CD4-positive, alpha-beta T cell treated with Interleukin-6 at 100 ng/mL for 8 hours (primary cell): Measurements from ENCODE around the gene SPATA7.
"Not testable (repeated sequence)": the region's sequence is repeated elsewhere in the genome, so short reads cannot be mapped to it uniquely, and the experiment has no call there.

Source experiments
- DNase-seq: peaks from one replicate; pipeline ENCODE4 v3.0.0-alpha.2; 2020; ENCODE audit warnings: mixed read lengths, low spot score

SPATA7 gene, protein sequence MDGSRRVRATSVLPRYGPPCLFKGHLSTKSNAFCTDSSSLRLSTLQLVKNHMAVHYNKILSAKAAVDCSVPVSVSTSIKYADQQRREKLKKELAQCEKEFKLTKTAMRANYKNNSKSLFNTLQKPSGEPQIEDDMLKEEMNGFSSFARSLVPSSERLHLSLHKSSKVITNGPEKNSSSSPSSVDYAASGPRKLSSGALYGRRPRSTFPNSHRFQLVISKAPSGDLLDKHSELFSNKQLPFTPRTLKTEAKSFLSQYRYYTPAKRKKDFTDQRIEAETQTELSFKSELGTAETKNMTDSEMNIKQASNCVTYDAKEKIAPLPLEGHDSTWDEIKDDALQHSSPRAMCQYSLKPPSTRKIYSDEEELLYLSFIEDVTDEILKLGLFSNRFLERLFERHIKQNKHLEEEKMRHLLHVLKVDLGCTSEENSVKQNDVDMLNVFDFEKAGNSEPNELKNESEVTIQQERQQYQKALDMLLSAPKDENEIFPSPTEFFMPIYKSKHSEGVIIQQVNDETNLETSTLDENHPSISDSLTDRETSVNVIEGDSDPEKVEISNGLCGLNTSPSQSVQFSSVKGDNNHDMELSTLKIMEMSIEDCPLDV

DNA sequence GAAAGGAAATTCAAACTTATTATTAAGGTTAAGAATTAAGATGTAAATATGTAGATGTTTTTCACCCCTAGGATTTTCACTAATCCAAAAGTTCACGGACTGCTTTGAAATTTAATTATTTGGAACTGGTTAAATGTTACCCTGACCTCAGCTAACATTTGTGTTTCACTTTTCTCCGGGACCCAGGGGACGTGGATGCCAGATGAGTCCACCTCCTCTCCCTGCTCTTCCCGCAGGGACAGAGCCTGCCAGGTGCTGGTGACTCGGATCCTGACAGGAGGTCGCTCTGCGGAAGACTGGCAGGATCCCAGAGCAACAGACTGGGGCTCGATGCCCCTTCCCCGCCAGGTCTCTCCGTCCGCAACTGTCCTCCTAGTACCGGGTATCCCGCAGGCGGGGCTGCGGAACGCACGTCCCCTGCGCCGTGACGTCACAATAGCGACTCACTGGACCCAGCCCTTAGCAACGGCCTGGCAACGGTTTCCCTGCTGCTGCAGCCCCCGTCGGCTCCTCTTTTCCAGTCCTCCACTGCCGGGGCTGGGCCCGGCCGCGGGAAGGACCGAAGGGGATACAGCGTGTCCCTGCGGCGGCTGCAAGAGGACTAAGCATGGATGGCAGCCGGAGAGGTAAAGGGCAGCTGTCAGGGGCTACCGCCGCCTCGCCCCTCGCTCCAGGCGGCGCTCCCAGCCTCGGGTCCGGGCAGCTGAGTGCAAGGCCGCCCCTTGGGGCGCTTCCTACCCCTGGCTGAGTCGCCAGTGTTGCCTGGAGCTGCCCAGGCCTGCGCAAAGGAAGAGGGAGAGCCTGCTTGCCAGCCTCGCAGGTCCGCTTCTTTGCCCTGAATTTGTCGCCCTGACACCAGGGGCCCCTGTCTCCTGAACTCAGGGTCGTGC is at the start of gene SPATA7:
TSS of gene SPATA7 (plus strand) at position 446 of the 890 bp plus-strand sequence. CDS start at position 608, 162 bp downstream.
- peak; percentile 78 for DNase-seq

DNA sequence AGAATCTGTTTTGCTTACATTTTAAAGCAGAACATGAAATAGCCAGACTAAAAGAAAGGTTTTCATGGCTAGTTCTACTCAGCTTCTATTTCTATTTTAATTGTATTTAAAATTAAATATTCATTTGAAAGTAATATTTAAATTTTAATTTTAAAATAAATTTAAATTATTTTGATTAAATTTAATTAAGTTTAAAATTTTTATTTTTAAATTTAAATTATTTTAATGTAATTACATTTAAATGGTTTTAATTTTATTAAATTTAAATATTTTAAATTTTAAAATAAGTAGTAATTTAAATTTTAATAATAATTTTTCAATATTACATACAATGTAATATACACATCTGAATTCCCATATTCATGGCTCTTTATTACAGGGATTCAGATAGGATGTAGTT is 45.1 kb upstream of the SPATA7 start:
- DNase-seq = no peak

DNA sequence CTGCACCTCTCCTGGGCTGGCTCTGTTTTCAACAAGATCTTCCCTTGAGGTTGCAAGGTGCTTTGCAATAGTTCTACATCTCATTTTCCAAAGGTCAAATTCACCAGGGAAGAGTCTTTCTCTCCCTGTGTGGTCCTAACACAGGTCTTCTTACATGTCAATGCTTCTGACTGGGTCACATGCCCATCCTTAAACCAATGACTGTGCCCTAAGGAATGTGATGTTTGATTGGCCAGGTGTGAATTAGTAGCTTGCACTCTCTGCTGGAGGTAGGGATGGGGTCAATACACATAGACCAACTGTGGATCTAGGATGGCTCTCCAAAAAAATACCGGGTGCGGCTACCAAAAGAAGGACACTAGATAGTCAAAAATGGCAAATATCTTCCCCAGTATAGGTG is 42.5 kb upstream of the SPATA7 start:
- no peak for DNase-seq

DNA sequence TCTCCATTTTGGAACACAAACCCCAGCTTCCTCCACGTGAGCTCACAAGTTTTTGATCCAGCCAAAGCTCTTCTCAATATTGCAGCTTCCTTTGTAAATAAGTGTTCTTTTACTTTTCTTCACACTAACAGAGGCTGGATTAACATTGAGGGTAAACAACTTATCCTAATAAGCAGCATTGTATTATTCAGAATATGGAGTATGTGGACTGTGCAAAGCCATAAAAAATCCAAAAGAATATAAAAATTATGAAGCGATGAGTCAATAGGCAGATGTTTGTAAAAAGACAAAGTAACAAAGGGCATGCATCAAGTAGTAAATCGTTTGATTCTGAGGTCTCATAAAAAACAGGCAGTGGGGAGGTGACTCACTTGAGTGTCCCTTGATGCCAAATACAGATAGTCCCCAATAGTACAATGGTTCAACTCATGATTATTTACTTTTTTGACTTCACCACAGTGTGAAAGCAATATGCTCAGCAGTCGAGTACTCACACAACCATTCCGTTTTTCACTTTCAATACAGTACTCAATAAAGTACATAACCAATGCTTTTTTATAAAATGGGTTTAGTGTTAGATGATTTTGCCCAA is 39.3 kb upstream of the SPATA7 start:
- no peak for DNase-seq

DNA sequence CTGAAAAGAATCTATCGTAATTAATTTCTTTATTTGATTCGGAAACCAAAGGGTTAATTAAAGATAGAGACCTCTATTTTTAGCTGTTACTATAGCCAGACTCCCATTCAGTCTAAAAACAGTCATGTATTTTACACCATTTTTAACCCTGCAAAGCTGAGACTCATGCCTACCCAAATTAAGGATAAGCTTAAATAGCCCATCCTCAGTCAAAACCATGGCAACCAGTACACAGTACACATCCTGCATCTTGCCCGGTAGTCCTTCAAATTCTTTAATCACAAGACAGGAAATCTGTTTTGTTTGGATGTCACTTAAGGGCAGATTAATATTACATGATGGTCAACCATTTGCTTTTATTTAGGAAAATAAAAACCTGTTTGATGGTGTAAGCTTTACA is 36.9 kb upstream of the SPATA7 start:
- DNase-seq = no peak

DNA sequence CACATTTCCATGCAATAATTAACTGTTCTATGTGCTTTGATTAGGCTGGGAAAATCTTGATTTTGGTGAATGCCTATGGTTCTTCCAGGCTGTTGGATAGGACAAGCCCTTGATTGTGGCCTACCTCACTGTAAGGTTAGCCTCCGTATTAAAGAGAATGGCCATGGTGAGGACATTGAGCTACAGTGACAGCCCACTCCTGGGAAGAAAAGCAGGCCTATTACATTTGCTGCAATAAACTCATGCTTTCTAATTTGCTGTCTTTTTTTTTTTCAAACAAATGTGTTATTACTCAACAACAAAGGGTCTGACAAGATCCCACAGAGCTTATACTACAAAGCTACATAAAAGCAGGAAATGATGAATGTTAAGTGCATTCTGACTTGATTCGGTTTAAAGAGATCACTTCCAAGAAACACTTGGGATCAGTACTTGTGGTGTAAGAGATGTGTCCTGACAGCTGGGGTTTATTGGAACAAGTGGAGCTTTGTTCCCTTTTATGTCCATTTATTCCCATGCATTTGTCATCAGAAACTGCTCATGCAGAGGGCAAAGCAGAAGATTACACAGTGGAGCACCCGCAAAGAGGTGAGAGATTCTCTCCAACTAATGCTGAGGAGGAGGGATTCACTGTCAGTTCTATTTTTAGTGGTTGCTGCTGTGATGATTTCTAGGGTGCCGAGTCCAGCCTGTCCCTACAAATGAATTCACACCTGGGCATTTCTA is 33.3 kb upstream of the SPATA7 start:
- DNase-seq = no peak

DNA sequence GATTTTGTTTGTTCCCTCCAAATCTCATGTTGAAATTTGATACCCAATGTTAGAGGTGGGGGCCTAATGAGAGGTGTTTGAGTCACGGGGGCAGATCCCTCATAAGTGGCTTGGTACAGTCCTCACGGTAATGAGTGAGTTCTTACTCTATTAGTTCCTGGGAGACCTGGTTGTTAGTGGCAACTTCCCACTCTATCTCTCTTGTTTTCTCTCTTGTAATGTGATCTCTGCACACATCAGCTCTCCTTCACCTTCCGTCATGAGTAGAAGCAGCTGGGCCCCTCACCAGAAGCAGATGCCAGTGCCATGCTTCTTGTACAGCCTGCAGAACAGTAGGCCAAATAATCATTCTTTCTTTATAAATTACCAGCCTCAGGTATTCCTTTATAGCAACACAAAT is 32.8 kb upstream of the SPATA7 start:
- no peak for DNase-seq

DNA sequence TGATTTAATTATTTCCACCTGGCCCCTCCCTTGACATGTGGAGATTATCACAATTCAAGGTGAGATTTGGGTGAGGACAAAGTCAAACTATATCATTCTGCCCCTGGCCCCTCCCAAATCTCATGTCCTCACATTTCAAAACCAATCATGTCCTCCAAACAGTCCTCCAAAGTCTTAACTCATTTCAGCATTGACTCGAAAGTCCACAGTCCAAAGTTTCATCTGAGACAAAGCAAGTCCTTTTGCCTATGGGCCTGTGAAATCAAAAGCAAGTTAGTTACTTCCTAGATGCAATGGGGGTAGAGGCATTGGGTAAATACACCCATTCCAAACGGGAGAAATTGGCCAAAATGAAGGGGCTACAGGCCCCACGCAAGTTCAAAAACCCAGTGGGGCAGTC is 31.1 kb upstream of the SPATA7 start:
- DNase-seq = no peak

DNA sequence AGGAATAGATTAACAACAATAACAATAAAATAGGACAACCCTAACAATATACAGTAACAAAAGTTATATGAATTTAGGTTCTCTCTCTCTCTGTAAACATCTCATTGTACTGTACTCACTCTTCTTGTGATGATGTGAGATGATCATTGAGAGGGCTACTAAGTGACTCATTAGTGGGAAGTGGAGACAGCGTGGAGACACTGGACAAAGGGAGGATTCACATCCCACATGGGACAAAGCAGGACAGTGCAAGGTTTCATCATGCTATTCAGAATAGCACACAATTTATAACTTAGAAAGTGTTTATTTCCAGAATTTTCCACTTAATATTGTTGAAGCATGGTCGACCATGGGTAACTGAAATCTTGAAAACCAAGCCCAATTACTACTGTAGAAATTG is 26.0 kb upstream of the SPATA7 start:
- DNase-seq = no peak

DNA sequence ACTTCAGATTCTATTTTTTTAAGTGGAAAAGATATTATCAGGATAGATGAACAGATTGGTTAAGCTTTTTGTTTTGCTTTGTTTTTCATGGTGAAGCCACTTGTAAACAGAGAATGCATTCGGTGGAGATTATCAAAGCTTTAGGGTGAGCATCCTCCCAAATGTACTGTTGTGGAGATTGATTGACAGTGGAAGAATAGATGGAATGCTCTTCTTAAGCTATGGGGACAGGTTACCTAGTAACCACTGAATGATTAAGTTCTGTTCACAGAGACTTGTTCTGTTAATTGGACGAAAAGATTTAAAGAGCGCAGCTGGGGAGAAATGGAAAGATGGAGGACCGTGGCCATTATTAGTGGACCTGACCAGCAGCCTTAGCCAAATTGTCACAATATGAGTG is 21.8 kb upstream of the SPATA7 start:
- DNase-seq = no peak

DNA sequence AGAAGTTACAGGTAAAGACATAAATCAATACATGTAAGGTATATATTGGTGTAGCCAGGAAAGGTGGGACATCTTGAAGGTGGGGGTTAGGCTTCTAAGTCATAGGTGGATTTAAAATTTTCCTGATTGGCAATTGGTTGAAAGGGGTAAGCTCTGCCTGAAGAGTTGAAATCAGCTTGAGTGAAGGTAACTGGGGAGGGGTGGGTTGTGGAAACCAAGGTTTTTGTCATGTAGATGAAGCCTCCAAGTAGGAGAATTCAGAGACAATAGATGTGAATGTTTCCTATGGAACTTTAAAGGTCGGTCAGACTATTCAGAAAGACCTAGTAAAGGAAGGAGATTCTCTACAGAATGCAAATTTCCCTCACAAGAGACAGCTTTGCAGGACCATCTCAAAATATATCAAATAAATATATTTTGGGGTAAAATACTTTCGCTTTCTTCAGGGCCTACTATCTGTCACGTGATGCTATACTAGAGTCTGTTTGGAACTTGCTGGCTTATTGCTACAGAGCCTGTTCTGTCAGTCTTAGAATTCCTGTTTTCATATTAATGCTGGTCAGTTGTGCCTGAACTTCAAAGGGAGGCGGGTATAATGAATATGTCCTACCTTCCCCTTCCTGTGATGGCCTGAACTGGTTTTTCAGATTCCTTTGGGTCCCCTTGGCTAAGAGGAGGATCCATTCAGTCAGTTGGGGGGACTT is 20.6 kb upstream of the SPATA7 start:
- DNase-seq = no peak

DNA sequence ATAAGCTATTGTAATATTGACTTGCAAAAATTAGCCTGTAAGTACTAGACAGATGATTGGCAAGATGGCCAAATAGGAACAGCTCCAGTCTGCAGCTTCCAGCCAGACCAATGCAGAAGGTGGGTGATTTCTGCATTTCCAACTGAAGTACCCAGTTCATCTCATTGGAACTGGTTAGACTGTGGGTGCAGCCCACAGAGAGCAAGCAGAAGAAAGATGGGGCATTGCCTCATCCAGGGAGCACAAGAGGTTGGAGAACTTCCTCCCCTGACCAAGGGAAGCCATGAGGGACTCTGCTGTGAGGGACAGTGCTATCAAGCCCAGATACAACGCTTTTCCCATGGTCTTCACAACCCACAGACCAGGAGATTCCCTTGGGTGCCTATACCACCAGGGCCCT is 16.0 kb upstream of the SPATA7 start:
- DNase-seq = no peak

DNA sequence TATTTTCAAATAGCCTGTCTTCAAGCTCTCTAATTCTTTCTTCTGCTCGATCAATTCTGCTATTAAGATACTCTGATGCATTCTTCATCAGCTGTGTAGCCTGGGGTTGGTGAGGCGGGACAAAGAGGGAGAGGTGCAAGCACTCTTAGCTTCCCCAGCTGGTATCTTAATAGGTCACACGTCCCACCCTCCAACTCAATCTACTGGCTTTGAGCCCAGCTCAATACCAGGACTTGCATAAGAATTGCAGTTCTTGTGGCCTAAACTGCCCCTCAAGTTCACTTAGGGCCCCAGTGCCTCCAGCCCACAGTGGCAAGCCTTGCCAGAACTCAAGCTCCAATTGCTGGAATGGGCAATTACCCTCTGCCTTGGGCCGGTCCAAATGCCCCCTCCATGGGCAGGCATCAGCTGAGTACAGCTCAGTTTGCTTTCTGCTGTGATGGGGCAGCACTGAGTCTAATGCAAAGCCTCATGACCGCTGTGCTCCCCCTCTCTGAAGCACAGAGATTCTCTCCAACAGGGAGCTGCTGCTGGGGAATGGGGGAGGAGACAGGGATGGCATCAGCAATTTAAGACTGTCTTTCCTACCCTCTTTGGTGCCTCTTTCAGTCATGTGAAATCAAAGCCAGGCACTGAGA is 5.6 kb upstream of the SPATA7 start:
- DNase-seq = no peak

DNA sequence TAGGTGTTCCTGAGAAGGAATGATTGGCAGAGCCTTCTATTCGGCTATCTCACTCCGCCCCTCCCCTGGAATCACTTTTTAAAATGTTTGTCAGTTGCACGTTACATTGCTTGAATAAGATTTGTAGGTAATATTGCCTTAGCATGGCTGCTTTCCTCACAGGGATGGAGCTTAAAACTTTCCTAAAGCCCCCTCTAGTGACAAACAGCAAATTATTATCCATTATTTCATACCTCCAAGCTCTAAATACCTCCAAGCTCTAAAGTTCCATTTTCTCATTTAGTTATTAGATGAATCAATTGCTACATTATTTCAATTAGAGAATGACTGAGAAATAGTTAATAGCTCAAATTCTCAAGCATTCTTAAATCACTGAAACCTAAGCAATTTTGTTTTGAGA is 5.1 kb upstream of the SPATA7 start:
- DNase-seq = no peak

DNA sequence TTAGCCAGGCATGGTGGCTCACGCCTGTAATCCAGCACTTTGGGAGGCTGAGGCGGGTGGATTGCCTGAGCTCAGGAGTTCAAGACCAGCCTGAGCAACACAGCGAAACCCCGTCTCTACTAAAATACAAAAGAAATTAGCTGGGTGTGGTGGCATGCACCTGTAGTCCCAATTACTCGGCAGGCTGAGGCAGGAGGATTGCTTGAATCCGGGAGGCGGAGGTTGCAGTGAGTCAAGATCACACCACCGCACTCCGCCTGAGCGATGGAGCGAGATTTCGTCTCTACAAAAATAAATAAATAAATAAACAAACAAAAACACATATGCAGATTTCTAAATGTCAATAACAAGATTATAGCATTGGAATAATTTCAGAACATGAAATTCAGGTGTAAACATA is 3.8 kb upstream of the SPATA7 start:
- not testable (repeated sequence) for DNase-seq

DNA sequence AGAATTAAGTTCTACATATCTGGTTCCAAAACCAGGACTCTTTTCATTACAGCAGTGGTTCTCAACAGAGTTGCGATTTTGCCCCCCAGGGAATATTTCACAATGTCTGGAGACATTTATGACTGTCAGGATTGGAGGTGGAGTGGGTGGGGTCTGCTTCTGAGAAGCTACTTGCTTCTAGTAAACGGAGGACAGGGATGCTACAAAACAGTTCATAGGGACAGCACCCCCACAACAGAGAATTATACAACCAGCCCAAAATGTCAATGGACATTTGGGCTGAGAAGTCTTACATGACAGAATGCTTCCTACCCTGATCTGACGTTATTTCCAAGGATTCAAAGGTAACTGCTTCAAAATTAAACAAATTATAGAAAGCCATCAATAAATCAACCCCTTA is 739 bp upstream of the SPATA7 start:
- no peak for DNase-seq

DNA sequence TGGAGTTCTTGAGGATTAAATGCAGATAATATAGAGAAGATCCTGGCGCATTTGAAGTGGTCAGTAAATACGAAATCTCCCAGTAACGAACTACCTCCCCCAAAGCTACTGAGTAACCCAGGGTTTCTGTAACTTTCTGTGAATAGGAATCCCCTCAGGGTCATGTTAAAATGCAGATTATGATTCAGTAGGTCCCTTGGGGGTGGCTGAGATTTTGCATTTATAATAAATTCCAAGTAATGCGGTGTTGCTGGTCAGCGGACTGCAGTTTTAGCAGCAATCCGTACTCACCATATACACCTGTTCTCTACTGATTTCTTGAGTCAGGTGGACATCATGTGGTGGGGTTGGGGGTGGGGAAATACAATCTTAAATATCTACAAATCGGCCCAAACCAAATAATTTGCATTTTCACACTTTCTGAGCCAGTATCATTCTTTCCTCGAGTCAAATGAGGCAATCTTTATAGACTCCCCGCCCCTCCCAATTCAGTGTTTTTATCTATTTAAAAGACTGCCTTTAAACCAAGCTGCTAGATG is 868 bp downstream of the SPATA7 start:
- no peak for DNase-seq

DNA sequence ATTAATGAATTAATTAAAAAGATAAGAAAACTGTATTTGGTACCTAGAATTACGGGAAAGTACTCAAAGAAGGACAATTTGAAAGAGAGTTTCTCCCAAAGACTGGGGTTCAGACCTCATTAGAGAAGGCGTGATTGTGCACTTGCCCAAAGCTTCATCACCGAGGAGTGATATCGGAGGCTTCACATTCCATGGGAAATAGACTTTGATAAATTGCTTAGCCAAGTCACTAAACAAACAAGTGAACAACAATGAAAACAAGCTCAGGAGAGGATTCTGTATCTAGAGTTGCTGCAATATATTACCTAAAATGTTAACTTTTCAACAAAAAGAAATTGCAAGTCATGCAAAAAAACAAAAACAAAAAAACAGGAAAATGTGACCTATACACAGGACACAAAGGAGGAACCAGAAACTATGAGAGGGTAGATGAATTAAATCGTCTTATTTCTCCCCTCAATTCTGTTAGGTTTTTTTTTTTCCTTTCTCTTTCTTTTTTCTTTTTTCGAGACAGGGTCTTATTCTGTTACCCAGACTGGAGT is 3.4 kb downstream of the SPATA7 start:
- DNase-seq = no peak

DNA sequence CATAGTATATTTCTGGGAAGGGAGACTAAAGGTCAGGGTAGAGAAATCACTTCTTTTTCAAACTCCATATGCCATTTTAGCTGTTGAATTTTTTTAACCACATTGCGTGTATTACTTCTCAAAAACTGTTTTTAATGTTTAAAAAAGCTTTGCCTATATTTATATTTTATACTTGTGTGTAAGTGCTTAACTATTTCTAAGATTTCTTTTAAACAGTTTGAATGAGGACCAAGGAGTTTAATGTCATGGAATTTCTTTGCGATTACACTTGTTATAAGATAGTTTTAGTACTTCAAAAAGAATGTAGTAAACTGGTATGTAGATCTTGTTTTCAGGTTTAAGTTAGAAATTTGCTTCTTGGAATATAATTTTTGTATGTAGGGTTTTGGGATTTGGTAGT is 7.2 kb downstream of the SPATA7 start:
- DNase-seq = no peak

DNA sequence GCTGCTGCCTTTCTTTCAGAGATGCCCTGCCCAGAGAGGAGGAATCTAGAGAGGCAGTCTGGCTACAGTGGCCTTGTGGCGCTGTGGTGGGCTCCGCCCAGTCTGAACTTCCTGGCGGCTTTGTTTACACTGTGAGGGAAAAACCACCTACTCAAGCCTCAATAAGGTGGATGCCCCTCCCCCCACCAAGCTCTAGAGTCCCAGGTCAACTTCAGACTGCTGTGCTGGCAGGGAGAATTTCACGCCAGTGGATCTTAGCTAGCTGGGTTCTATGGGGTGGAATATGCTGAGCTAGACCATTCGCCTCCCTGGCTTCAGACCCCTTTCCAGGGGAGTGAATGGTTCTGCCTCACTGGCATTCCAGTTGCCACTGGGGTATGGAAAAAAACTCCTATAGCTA is 25.6 kb downstream of the SPATA7 start:
- no peak for DNase-seq
